ENCODE measurements around the gene THOC6. TPM values are rescaled to one million over a fixed set of nuclear protein-coding genes. Genes with fewer than 3 reads are reported as not detected.

The THOC6 gene
- total RNA-seq, 1 donor from 2014 or later, result 59.1 TPM

GRCh38 chr16:3022684-3023414, 986 bp upstream of the THOC6 start:
- peaks cover 28% of the 10 kb centered on the region for H3K36me3 Mint-ChIP-seq (ENCODE audit: low read depth)
- intact Hi-C loops (cut with micrococcal nuclease), result loop anchor here (2.0 to 10.0 kb wide), 3 partner anchors 41 to 118 kb away; partner anchors contain the start of gene PKMYT1
- H3K4me1 Mint-ChIP-seq (ENCODE audit: low read depth), result peaks cover 35% of the 10 kb centered on the region
- no peaks in the 10 kb centered on the region for H3K9me3 Mint-ChIP-seq
- H3K27ac Mint-ChIP-seq, result peak overlapping the region; percentile 90
- peak overlapping the region; percentile 87 for H3K4me3 Mint-ChIP-seq (ENCODE audit: low read depth)
- no peak for DNase-seq (ENCODE audit: low spot score)
- peaks cover 10% of the 10 kb centered on the region for H3K27me3 Mint-ChIP-seq (ENCODE audit: low read depth)

DNA sequence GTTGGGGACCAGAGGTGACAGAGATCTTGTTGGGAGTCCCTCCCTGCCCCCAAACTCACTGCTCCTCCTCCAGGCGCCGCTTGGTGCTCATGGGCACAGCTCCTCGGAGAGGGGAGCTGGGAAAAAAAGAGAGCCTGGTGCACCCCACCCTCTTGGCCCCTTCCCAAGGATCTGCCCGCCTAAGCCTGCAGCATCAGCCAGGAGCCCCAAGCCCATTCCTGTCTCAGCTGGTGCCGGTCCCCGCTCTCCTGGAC, 493 bp upstream of the THOC6 start:
- peaks cover 37% of the 10 kb centered on the region for H3K4me1 Mint-ChIP-seq (ENCODE audit: low read depth)
- no peak for DNase-seq (ENCODE audit: low spot score)
- intact Hi-C loops (cut with micrococcal nuclease), result loop anchor here (2.0 to 10.0 kb wide), 3 partner anchors 41 to 119 kb away; partner anchors contain the start of gene PKMYT1
- H3K36me3 Mint-ChIP-seq (ENCODE audit: low read depth), result peaks cover 28% of the 10 kb centered on the region
- peak overlapping the region; percentile 90 for H3K27ac Mint-ChIP-seq
- peaks cover 7% of the 10 kb centered on the region for H3K27me3 Mint-ChIP-seq (ENCODE audit: low read depth)
- H3K4me3 Mint-ChIP-seq (ENCODE audit: low read depth), result peak overlapping the region; percentile 87
- no peaks in the 10 kb centered on the region for H3K9me3 Mint-ChIP-seq

DNA sequence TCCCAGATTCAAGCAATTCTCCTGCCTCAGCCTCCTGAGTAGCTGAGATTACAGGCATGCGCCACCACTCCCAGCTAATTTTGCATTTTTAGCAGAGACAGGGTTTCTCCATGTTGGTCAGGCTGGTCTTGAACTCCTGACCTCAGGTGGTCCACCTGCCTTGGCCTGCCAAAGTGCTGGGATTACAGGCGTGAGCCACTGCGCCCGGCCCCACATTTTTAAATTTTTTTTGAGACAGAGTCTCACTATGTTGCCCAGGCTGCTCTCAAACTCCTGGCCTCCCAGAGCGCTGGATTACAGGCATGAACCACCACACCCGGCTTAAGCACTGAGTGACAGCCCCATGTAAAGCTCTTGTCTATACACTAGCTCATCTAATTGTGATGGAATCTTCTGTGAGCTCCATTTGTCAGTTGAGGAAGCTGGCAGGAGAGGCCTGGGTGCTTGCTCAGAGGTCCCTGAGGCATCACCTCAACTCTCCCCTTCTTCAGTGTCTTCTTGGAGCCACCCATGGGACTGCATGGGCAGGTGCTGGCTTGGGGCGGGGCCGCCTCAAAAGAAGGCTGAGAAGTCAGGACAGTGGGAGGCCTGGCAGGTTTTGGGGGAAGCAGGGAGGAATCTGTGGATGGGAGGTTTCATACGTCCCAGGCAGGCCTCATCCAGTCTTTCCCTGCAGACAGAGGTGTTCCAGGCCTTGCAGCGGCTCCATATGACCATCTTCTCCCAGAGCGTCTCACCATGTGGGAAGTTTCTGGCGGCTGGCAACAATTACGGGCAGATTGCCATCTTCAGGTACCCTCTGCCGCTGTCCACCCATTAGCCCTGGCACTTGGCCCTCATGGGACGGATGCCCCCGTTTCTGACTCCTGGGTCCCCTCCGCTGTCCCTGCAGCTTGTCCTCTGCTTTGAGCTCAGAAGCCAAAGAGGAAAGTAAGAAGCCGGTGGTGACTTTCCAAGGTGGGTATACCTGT, 1.5 kb downstream of the THOC6 start:
- no peak for DNase-seq (ENCODE audit: low spot score)
- peaks cover 5% of the 10 kb centered on the region for H3K27me3 Mint-ChIP-seq (ENCODE audit: low read depth)
- peaks cover 45% of the 10 kb centered on the region for H3K4me1 Mint-ChIP-seq (ENCODE audit: low read depth)
- H3K27ac Mint-ChIP-seq, result no peak overlapping the region
- peak overlapping the region; percentile 21 for H3K4me3 Mint-ChIP-seq (ENCODE audit: low read depth)
- peaks cover 28% of the 10 kb centered on the region for H3K36me3 Mint-ChIP-seq (ENCODE audit: low read depth)
- no peaks in the 10 kb centered on the region for H3K9me3 Mint-ChIP-seq
- intact Hi-C loops (cut with micrococcal nuclease), result loop anchor here (10.0 kb wide), 1 partner anchor 99 kb away; no protein-coding TSS in a partner anchor

- peaks cover 45% of the 10 kb centered on the region for H3K4me1 Mint-ChIP-seq (ENCODE audit: low read depth)
- intact Hi-C loops (cut with micrococcal nuclease), result loop anchor here (10.0 kb wide), 1 partner anchor 99 kb away; no protein-coding TSS in a partner anchor
- H3K27me3 Mint-ChIP-seq (ENCODE audit: low read depth), result peaks cover 6% of the 10 kb centered on the region
- no peaks in the 10 kb centered on the region for H3K9me3 Mint-ChIP-seq
- H3K36me3 Mint-ChIP-seq (ENCODE audit: low read depth), result peaks cover 28% of the 10 kb centered on the region
- H3K27ac Mint-ChIP-seq, result no peak overlapping the region
- no peak for DNase-seq (ENCODE audit: low spot score)
- H3K4me3 Mint-ChIP-seq (ENCODE audit: low read depth), result no peak overlapping the region
Observed at GRCh38 chr16:3026003-3026378, 2.2 kb downstream of the THOC6 start.

GRCh38 chr16:3026609-3027488, 3.0 kb downstream of the THOC6 start:
- no peak for DNase-seq (ENCODE audit: low spot score)
- Mint-ChIP-seq H3K27ac (no peak overlapping the region), H3K27me3 (ENCODE audit: low read depth) (peaks cover 7% of the 10 kb centered on the region), H3K4me3 (ENCODE audit: low read depth) (no peak overlapping the region), H3K4me1 (ENCODE audit: low read depth) (peaks cover 38% of the 10 kb centered on the region), H3K36me3 (ENCODE audit: low read depth) (peaks cover 28% of the 10 kb centered on the region), H3K9me3 (no peaks in the 10 kb centered on the region)
- intact Hi-C loops (cut with micrococcal nuclease), result loop anchor here (10.0 kb wide), 1 partner anchor 98 kb away; no protein-coding TSS in a partner anchor

GRCh38 chr16:3027489-3027795, 3.6 kb downstream of the THOC6 start:
- Mint-ChIP-seq H3K27me3 (ENCODE audit: low read depth) (peaks cover 10% of the 10 kb centered on the region), H3K27ac (no peak overlapping the region), H3K36me3 (ENCODE audit: low read depth) (peaks cover 28% of the 10 kb centered on the region), H3K9me3 (no peaks in the 10 kb centered on the region), H3K4me3 (ENCODE audit: low read depth) (no peak overlapping the region), H3K4me1 (ENCODE audit: low read depth) (peaks cover 32% of the 10 kb centered on the region)
- no peak for DNase-seq (ENCODE audit: low spot score)
- intact Hi-C loops (cut with micrococcal nuclease), result loop anchor here (10.0 kb wide), 1 partner anchor 97 kb away; no protein-coding TSS in a partner anchor

- peaks cover 16% of the 10 kb centered on the region for H3K27me3 Mint-ChIP-seq (ENCODE audit: low read depth)
- peaks cover 28% of the 10 kb centered on the region for H3K36me3 Mint-ChIP-seq (ENCODE audit: low read depth)
Observed at GRCh38 chr16:3027983-3028715, 4.3 kb downstream of the THOC6 start.

DNA sequence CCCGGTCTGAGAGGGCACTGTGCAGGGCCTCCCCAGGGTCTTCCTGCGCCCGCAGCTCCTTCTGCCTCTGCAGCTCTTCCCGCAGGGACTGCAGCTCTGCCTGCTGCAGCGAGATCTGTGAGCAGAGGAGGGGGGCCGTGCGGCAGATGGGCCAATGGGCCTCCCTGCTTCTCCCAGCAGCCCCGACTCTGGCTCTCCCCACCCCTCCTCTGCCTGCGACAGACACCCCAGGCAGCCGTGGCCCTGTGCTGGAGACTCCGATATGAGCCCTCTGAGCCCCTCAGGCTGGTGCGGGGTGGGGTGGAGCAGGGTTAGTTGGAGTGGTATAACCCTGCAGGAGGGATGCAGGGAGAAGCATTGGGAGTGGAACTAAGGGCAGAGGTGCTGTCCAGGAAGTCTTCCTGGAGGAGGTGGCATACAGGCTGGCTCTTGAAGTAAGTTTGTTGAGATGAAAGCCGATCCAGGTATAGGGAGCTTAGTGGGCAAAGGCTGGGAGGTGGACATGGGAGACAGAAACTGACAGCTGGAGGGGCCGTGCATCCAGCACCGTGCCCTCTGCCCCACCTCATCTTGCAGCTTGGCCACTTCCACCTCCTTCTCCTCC, 5.0 kb downstream of the THOC6 start:
- no peak for DNase-seq (ENCODE audit: low spot score)
- no peaks in the 10 kb centered on the region for H3K9me3 Mint-ChIP-seq
- no peak overlapping the region for H3K27ac Mint-ChIP-seq
- peaks cover 23% of the 10 kb centered on the region for H3K27me3 Mint-ChIP-seq (ENCODE audit: low read depth)
- H3K4me1 Mint-ChIP-seq (ENCODE audit: low read depth), result peaks cover 25% of the 10 kb centered on the region
- peak overlapping the region; percentile 66 for H3K4me3 Mint-ChIP-seq (ENCODE audit: low read depth)
- intact Hi-C loops (cut with micrococcal nuclease), result loop anchor here (10.0 kb wide), 1 partner anchor 96 kb away; no protein-coding TSS in a partner anchor
- H3K36me3 Mint-ChIP-seq (ENCODE audit: low read depth), result peaks cover 28% of the 10 kb centered on the region

More at GRCh38 chr16:3027983-3028715, 4.3 kb downstream of the THOC6 start:
- Mint-ChIP-seq H3K27ac (no peak overlapping the region), H3K4me3 (ENCODE audit: low read depth) (peak overlapping the region; percentile 66), H3K9me3 (no peaks in the 10 kb centered on the region), H3K4me1 (ENCODE audit: low read depth) (peaks cover 28% of the 10 kb centered on the region)
- intact Hi-C loops (cut with micrococcal nuclease), result loop anchor here (10.0 kb wide), 1 partner anchor 97 kb away; no protein-coding TSS in a partner anchor
- peak; percentile 79 for DNase-seq (ENCODE audit: low spot score)

- peak; percentile 52 for DNase-seq (ENCODE audit: low spot score)
- Mint-ChIP-seq H3K4me1 (ENCODE audit: low read depth) (peaks cover 23% of the 10 kb centered on the region), H3K27ac (peak overlapping the region; percentile 49), H3K27me3 (ENCODE audit: low read depth) (peaks cover 27% of the 10 kb centered on the region), H3K4me3 (ENCODE audit: low read depth) (peak overlapping the region; percentile 66), H3K36me3 (ENCODE audit: low read depth) (peaks cover 25% of the 10 kb centered on the region), H3K9me3 (no peaks in the 10 kb centered on the region)
- intact Hi-C loops (cut with micrococcal nuclease), result loop anchor here (2.0 to 10.0 kb wide), 3 partner anchors 15 to 138 kb away; no protein-coding TSS in a partner anchor
Observed at GRCh38 chr16:3029491-3030221, 5.8 kb downstream of the THOC6 start.

- intact Hi-C loops (cut with micrococcal nuclease), result loop anchor here (2.0 to 5.0 kb wide), 2 partner anchors 14 to 137 kb away; no protein-coding TSS in a partner anchor
- Mint-ChIP-seq H3K4me1 (ENCODE audit: low read depth) (peaks cover 21% of the 10 kb centered on the region), H3K9me3 (no peaks in the 10 kb centered on the region), H3K27me3 (ENCODE audit: low read depth) (peaks cover 35% of the 10 kb centered on the region), H3K27ac (no peak overlapping the region), H3K4me3 (ENCODE audit: low read depth) (peak overlapping the region; percentile 40), H3K36me3 (ENCODE audit: low read depth) (peaks cover 22% of the 10 kb centered on the region)
- DNase-seq (ENCODE audit: low spot score), result no peak
Observed at GRCh38 chr16:3030222-3031212, 6.7 kb downstream of the THOC6 start.
